PFSK-1 (cell line): Measurements from ENCODE around the gene KRTAP6-2.

ENCODE experiments used
- POLR2AphosphoS5 ChIP-seq: IDR thresholded peaks from 2 replicates; pipeline ENCODE4 v1.6.1; 2012; ENCODE audit warnings: low read depth, mild to moderate bottlenecking, control low read depth, low read length, moderate library complexity
- SIN3A ChIP-seq: IDR thresholded peaks from 2 replicates; pipeline ENCODE4 v1.6.1; 2012; ENCODE audit warnings: mild to moderate bottlenecking, low read length, moderate library complexity, borderline replicate concordance; ENCODE audit not compliant: insufficient read depth
- TAF1 ChIP-seq: IDR thresholded peaks from 2 replicates; pipeline ENCODE4 v1.6.1; 2012; ENCODE audit warnings: low read length, control low read depth, borderline replicate concordance; ENCODE audit not compliant: insufficient read depth

- TF ChIP-seq POLR2AphosphoS5: no peak
- TF ChIP-seq SIN3A: no peak
- no peak for TF ChIP-seq TAF1
Measured at GRCh38 chr21:30628109-30628508, 29.4 kb upstream of the KRTAP6-2 start.
